ENCODE measurements around the gene ZNF541. TPM values are rescaled to one million over a fixed set of nuclear protein-coding genes. Genes with fewer than 3 reads are reported as not detected.
A peak's percentile ranks its signal among the peaks of the same experiment; 100 is the strongest.

ZNF541 gene
- total RNA-seq (2014; rRNA removed; shearing (Covaris generic)), result not detected in 2 replicates

GRCh38 chr19:47573071-47574026 is at the start of gene ZNF541:
TSS of gene ZNF541 (minus strand) at chr19:47573148. CDS start at chr19:47555856, 17,292 bp downstream.
- DNase-seq (ENCODE audit: low spot score), result no peak

GRCh38 chr19:47619763-47620162 is 46.8 kb upstream of the ZNF541 start:
- no peak for DNase-seq (ENCODE audit: low spot score)

- no peak for DNase-seq (ENCODE audit: low spot score)
Measured at GRCh38 chr19:47618771-47619170, 45.8 kb upstream of the ZNF541 start.

GRCh38 chr19:47615714-47616113 is 42.8 kb upstream of the ZNF541 start:
- no peak for DNase-seq (ENCODE audit: low spot score)

- DNase-seq (ENCODE audit: low spot score), result no peak
Measured at GRCh38 chr19:47615230-47615629, 42.3 kb upstream of the ZNF541 start.

GRCh38 chr19:47614559-47614958 is 41.6 kb upstream of the ZNF541 start:
- DNase-seq (ENCODE audit: low spot score), result no peak

GRCh38 chr19:47614021-47614295 is 41.0 kb upstream of the ZNF541 start:
- DNase-seq (ENCODE audit: low spot score), result no peak

GRCh38 chr19:47613165-47614020 is 40.4 kb upstream of the ZNF541 start:
- DNase-seq (ENCODE audit: low spot score), result no peak

- no peak for DNase-seq (ENCODE audit: low spot score)
Measured at GRCh38 chr19:47610902-47611301, 38.0 kb upstream of the ZNF541 start.

GRCh38 chr19:47609906-47610894 is 37.3 kb upstream of the ZNF541 start:
- peak; percentile 69 for DNase-seq (ENCODE audit: low spot score)

GRCh38 chr19:47608969-47609905 is 36.3 kb upstream of the ZNF541 start, which contains the start of gene BICRA:
TSS of gene BICRA (plus strand) at chr19:47609134. CDS start at chr19:47673575, 64,441 bp downstream.
- peak; percentile 93 for DNase-seq (ENCODE audit: low spot score)

GRCh38 chr19:47608074-47608918 is 35.3 kb upstream of the ZNF541 start:
- DNase-seq (ENCODE audit: low spot score), result peak; percentile 99

GRCh38 chr19:47607564-47608073 is 34.7 kb upstream of the ZNF541 start:
- no peak for DNase-seq (ENCODE audit: low spot score)

GRCh38 chr19:47603706-47604565 is 31.0 kb upstream of the ZNF541 start:
- no peak for DNase-seq (ENCODE audit: low spot score)

- peak; percentile 85 for DNase-seq (ENCODE audit: low spot score)
Measured at GRCh38 chr19:47601180-47601904, 28.4 kb upstream of the ZNF541 start.

- peak; percentile 100 for DNase-seq (ENCODE audit: low spot score)
Measured at GRCh38 chr19:47600246-47601179, 27.6 kb upstream of the ZNF541 start.

Data from HT-29 (cell line).